GM19240 (cell line): Measurements from ENCODE around the gene DROSHA.
"Not testable (repeated sequence)": the region's sequence is repeated elsewhere in the genome, so short reads cannot be mapped to it uniquely, and the experiment has no call there.

Experiments used
- DNase-seq: peaks from one replicate; pipeline ENCODE4 v3.0.0; 2011; ENCODE audit warnings: low spot score; ENCODE audit not compliant: insufficient read length

DROSHA gene, protein sequence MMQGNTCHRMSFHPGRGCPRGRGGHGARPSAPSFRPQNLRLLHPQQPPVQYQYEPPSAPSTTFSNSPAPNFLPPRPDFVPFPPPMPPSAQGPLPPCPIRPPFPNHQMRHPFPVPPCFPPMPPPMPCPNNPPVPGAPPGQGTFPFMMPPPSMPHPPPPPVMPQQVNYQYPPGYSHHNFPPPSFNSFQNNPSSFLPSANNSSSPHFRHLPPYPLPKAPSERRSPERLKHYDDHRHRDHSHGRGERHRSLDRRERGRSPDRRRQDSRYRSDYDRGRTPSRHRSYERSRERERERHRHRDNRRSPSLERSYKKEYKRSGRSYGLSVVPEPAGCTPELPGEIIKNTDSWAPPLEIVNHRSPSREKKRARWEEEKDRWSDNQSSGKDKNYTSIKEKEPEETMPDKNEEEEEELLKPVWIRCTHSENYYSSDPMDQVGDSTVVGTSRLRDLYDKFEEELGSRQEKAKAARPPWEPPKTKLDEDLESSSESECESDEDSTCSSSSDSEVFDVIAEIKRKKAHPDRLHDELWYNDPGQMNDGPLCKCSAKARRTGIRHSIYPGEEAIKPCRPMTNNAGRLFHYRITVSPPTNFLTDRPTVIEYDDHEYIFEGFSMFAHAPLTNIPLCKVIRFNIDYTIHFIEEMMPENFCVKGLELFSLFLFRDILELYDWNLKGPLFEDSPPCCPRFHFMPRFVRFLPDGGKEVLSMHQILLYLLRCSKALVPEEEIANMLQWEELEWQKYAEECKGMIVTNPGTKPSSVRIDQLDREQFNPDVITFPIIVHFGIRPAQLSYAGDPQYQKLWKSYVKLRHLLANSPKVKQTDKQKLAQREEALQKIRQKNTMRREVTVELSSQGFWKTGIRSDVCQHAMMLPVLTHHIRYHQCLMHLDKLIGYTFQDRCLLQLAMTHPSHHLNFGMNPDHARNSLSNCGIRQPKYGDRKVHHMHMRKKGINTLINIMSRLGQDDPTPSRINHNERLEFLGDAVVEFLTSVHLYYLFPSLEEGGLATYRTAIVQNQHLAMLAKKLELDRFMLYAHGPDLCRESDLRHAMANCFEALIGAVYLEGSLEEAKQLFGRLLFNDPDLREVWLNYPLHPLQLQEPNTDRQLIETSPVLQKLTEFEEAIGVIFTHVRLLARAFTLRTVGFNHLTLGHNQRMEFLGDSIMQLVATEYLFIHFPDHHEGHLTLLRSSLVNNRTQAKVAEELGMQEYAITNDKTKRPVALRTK (N-terminal part only)

GRCh38 chr5:31531888-31532547 is at the start of gene DROSHA, which contains the start of gene C5orf22:
Gene DROSHA, minus strand, starts transcription at chr5:31532093. Its CDS starts 3,034 bp downstream, at chr5:31529059.
Gene C5orf22, plus strand, starts transcription at chr5:31532301. Its CDS starts 92 bp downstream, at chr5:31532393.
- peak; percentile 63 for DNase-seq

DNA sequence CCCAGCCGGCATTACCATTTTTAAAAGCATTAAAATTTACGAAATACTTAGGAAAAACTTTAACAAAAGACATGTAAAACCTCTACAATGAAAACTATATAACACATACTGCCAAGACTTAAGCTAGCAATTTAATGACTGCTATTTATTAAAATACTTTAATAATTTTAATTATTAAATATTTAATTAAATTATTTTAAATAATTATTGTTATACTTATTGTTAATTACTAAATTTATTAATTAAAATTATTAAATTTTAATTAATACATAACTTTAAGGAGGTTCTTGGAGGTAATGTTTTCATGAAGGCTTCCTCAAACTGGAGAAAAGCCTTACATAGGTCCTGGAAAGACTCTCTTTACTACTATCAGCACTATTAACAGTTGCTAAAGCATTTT is 47.7 kb upstream of the DROSHA start:
- no peak for DNase-seq

DNA sequence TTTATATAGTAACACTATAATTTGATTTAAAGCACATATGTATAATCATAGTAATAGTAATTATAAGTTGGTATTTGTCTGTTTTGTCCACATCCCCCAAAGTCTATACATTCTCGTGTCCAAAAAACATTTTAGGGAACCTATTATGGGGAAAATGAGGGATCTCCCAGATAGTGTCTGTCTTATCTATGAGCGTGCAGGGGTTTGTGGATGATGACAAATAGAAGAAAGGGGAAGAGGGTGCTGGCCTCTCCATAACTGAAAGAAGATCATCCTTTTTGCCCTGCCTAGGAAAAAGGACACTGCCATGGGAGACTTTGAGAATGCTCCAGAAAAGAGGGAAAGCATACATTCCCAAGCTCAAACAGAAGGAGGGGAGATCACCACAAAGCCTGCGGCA is 45.5 kb upstream of the DROSHA start:
- DNase-seq = no peak

DNA sequence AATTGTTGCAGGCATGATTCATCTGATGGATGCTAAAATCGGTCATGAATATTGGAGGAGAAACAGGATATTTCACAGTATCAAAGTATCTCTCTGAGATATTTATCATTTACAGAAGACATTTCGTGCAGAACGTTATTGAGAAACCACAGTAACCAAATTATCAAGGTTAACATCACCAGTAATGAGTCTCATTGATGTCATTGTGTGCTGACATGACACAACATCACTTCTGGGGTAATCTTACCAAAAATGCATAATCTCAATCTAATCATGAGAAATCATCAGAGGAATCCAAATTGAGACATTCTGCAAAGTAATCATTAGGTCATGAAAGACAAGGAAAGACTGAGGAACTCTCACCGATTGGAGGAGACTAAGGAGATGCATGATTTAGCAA is 42.9 kb upstream of the DROSHA start:
- DNase-seq = no peak

GRCh38 chr5:31573494-31574142 is 41.7 kb upstream of the DROSHA start:
- no peak for DNase-seq

- DNase-seq = no peak
Observed at GRCh38 chr5:31569068-31569467, 37.2 kb upstream of the DROSHA start.

DNA sequence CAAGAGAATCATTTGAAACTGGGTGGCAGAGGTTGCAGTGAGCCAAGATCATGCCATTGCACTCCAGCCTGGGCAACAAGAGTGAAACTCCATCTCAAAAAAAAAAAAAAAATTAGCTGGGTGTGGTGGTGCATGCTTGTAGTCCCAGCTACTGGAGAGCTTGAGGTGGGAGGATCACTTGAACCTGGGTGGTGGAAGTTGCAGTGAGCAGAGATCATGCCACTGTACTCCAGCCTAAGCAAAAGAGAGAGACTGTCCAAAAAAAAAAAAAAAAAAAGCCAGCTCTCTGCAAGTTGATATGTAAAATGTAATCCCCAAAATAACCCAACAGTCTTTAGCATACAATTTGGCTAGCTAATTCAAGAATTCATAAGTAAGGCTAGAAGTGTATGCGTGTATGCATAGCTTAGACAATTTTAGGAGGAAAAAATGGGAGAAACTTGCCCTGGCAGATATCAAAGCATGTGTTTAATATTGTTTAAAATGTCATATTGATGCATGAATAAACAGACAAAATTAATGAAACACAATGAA is 36.5 kb upstream of the DROSHA start:
- DNase-seq = no peak

- not testable (repeated sequence) for DNase-seq
Observed at GRCh38 chr5:31566362-31566761, 34.5 kb upstream of the DROSHA start.

DNA sequence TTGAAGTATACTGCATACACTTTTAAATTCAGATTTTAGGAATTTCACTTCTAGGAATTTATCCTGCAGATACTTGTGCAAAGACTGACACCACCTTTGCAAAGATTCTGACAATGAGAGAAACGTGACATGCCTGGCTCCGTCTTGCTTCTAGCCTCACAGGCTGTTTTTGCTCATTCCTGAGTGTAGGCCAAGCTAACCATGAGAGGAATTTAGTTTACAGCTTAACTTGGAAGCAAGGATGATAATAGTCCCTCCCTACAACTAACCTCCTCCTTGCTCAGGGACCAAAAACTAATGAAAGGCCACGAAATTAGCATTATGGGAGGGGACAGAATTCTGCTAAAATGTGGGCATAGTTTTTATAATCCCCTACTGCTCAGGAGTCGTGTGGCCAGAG is 31.3 kb upstream of the DROSHA start:
- no peak for DNase-seq

GRCh38 chr5:31561946-31562345 is 30.1 kb upstream of the DROSHA start:
- DNase-seq = no peak

- no peak for DNase-seq
Observed at GRCh38 chr5:31559942-31560341, 28.0 kb upstream of the DROSHA start.

- no peak for DNase-seq
Observed at GRCh38 chr5:31556461-31556860, 24.6 kb upstream of the DROSHA start.

GRCh38 chr5:31554552-31554951 is 22.7 kb upstream of the DROSHA start:
- no peak for DNase-seq

- no peak for DNase-seq
Observed at GRCh38 chr5:31553863-31554262, 22.0 kb upstream of the DROSHA start.

- no peak for DNase-seq
Observed at GRCh38 chr5:31551878-31552277, 20.0 kb upstream of the DROSHA start.

GRCh38 chr5:31549114-31549513 is 17.2 kb upstream of the DROSHA start:
- not testable (repeated sequence) for DNase-seq

DNA sequence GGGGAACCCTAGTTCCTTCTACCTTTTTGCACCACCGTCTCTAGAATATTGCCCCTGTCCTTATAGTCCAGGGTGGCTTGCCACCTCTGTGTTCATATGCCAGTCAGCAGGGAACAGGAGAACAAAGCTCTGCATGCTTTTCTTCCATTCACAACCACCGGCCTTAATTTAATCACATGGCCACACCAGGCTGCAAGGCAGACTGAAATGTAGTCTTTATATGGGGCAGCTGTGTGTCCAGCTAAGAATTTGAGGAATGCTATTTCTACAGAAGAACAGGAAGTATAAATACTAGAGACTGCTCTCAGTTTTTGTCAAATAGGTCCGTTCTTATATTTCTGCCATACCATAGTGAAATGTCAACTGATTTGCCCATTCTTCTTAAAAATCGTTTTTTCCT is 6.0 kb upstream of the DROSHA start:
- DNase-seq = no peak

GRCh38 chr5:31537349-31537748 is 5.5 kb upstream of the DROSHA start:
- DNase-seq = no peak

DNA sequence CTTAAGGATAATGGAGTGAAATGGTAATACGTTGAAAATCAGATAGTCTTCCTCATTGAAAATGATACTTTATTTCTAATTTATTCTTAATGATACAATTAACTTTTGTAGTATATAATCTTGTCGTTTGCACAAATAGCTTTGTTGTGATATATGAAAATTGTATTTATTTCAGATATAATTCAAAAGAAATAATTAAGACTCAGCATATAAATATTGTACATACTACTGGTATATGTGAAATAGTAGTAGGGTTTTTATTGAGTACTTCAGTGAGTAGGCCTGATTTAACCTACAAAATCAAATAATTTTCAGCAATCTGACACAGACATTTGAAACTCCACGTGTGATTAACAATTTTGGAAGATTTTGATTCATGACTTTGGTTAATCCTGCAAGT is 5.0 kb upstream of the DROSHA start:
- DNase-seq = no peak

- DNase-seq = no peak
Observed at GRCh38 chr5:31534527-31535046, 2.7 kb upstream of the DROSHA start.
